SK-N-SH treated with all-trans-retinoic acid at 6 μM for 48 hours (cell line): ENCODE data around the gene OR7C1.

Experiments used
- ATAC-seq: fragments of 200-7000 bp; cut with Tn5 transposase; 3 replicates; pipeline ENCODE4 v1.9.1; 2020; ENCODE audit warnings: mild to moderate bottlenecking, moderate library complexity
- BACH2 ChIP-seq: fragments of 250-450 bp; sonication (Bioruptor Pico); IDR thresholded peaks from 2 replicates; pipeline ENCODE4 v1.9.0; 2021; ENCODE audit warnings: mild to moderate bottlenecking, borderline replicate concordance
- CSDC2 ChIP-seq: fragments of 250-450 bp; sonication (Bioruptor Pico); IDR thresholded peaks from 2 replicates; pipeline ENCODE4 v1.5.0; 2020; ENCODE audit warnings: mild to moderate bottlenecking, moderate library complexity
- ESRRG ChIP-seq: fragments of 250-450 bp; sonication (Bioruptor Pico); IDR thresholded peaks from 2 replicates; pipeline ENCODE4 v1.6.1; 2021; ENCODE audit warnings: mild to moderate bottlenecking
- GLIS3 ChIP-seq: fragments of 250-450 bp; sonication (Bioruptor Pico); IDR thresholded peaks from 2 replicates; pipeline ENCODE4 v1.5.0; 2020; ENCODE audit warnings: mild to moderate bottlenecking, moderate library complexity
- ISL1 ChIP-seq: fragments of 250-450 bp; sonication (Bioruptor Pico); IDR thresholded peaks from 2 replicates; pipeline ENCODE4 v2.1.2; 2022; ENCODE audit warnings: mild to moderate bottlenecking, moderate library complexity
- PPARA ChIP-seq: fragments of 250-450 bp; sonication (Bioruptor Pico); IDR thresholded peaks from 2 replicates; pipeline ENCODE4 v1.5.0; 2020; ENCODE audit warnings: mild to moderate bottlenecking, borderline replicate concordance
- RARB ChIP-seq: fragments of 250-450 bp; sonication (Bioruptor Pico); IDR thresholded peaks from 2 replicates; pipeline ENCODE4 v1.8.0; 2021; ENCODE audit warnings: mild to moderate bottlenecking, moderate library complexity
- SNAI2 ChIP-seq: fragments of 250-450 bp; sonication (Bioruptor Pico); IDR thresholded peaks from 2 replicates; pipeline ENCODE4 v1.5.0; 2020; ENCODE audit warnings: mild to moderate bottlenecking, moderate library complexity
- TCF4 ChIP-seq: fragments of 250-450 bp; sonication (Bioruptor Pico); IDR thresholded peaks from 2 replicates; pipeline ENCODE4 v1.8.0; 2021; ENCODE audit warnings: mild to moderate bottlenecking, moderate library complexity, borderline replicate concordance
- TOX ChIP-seq: fragments of 250-450 bp; sonication (Bioruptor Pico); IDR thresholded peaks from 2 replicates; pipeline ENCODE4 v1.8.0; 2021; ENCODE audit warnings: mild to moderate bottlenecking, moderate library complexity, borderline replicate concordance
- ZFP3 ChIP-seq: fragments of 250-450 bp; sonication (Bioruptor Pico); IDR thresholded peaks from 2 replicates; pipeline ENCODE4 v1.5.0; 2020; ENCODE audit warnings: mild to moderate bottlenecking, moderate library complexity
- ZFP30 ChIP-seq: fragments of 450-650 bp; formaldehyde crosslinking; IDR thresholded peaks from 2 replicates; pipeline ENCODE4 v1.5.0; 2022; ENCODE audit warnings: mild to moderate bottlenecking, moderate library complexity
- ZNF70 ChIP-seq: fragments of 450-650 bp; formaldehyde crosslinking; IDR thresholded peaks from 2 replicates; pipeline ENCODE4 v1.5.0; 2020; ENCODE audit warnings: mild to moderate bottlenecking, moderate library complexity
- ZNF8 ChIP-seq: fragments of 450-650 bp; formaldehyde crosslinking; IDR thresholded peaks from 2 replicates; pipeline ENCODE4 v1.5.0; 2020; ENCODE audit warnings: mild to moderate bottlenecking, moderate library complexity
- TF ChIP-seq, protein P1 (sequence below): fragments of 250-450 bp; sonication (Bioruptor Pico); IDR thresholded peaks from 2 replicates; pipeline ENCODE4 v1.5.0; 2020; ENCODE audit warnings: mild to moderate bottlenecking, moderate library complexity
- TF ChIP-seq, protein P2 (sequence below): fragments of 250-450 bp; sonication (Bioruptor Pico); IDR thresholded peaks from 2 replicates; pipeline ENCODE4 v1.8.0; 2021; ENCODE audit warnings: low read depth, mild to moderate bottlenecking, moderate library complexity, borderline replicate concordance
- TF ChIP-seq, protein P3 (sequence below): fragments of 250-450 bp; sonication (Bioruptor Pico); IDR thresholded peaks from 2 replicates; pipeline ENCODE4 v1.5.1; 2020; ENCODE audit warnings: low read depth, mild to moderate bottlenecking, moderate library complexity
- TF ChIP-seq, protein P4 (sequence below): fragments of 250-450 bp; sonication (Bioruptor Pico); IDR thresholded peaks from 2 replicates; pipeline ENCODE4 v1.5.1; 2021; ENCODE audit warnings: mild to moderate bottlenecking, moderate library complexity
- TF ChIP-seq, protein P5 (sequence below): fragments of 250-450 bp; sonication (Bioruptor Pico); IDR thresholded peaks from 2 replicates; pipeline ENCODE4 v1.8.0; 2020; ENCODE audit warnings: mild to moderate bottlenecking, moderate library complexity, borderline replicate concordance

OR7C1 gene

DNA sequence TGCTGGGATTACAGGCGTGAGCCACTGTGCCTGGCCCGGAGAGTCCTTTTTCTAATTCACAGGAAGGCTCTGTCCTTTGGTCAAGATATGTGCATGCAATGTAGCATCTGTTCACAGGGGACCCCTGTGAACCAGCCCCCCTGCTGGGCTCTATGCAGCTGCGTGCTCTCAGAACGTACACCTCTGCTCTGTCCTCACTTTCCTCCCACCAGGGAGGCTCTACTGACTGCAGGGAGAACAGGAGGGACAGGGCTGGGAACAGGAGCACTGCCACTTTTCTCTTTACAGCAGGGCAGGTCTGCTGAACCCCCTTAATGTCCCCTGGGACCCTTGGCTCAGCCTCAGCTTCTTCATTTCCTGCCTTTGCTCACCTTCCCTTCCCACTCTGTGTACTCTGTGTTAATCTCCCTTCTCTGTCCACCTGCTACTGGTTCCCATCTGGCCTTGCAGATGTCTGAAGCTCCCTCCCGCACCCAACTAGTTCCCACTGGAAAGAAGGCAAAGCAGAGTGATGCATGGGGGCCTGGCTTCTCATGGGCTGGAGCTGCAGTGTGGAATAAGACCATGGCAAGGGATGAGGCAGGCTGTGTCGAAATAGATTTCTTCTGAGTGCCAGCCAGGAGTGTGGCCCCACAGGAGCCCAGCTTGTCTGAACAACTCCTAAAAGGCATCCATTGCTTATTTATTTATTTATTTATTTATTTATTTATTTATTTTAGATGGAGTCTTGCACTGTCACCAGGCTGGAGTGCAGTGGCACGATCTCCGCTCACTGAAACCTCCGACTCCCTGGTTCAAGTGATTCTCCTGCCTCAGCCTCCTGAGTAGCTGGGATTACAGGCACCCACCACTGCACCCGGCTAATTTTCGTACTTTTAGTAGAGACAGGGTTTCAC is 63.8 kb downstream of the OR7C1 start:
- TF ChIP-seq, protein P1, sequence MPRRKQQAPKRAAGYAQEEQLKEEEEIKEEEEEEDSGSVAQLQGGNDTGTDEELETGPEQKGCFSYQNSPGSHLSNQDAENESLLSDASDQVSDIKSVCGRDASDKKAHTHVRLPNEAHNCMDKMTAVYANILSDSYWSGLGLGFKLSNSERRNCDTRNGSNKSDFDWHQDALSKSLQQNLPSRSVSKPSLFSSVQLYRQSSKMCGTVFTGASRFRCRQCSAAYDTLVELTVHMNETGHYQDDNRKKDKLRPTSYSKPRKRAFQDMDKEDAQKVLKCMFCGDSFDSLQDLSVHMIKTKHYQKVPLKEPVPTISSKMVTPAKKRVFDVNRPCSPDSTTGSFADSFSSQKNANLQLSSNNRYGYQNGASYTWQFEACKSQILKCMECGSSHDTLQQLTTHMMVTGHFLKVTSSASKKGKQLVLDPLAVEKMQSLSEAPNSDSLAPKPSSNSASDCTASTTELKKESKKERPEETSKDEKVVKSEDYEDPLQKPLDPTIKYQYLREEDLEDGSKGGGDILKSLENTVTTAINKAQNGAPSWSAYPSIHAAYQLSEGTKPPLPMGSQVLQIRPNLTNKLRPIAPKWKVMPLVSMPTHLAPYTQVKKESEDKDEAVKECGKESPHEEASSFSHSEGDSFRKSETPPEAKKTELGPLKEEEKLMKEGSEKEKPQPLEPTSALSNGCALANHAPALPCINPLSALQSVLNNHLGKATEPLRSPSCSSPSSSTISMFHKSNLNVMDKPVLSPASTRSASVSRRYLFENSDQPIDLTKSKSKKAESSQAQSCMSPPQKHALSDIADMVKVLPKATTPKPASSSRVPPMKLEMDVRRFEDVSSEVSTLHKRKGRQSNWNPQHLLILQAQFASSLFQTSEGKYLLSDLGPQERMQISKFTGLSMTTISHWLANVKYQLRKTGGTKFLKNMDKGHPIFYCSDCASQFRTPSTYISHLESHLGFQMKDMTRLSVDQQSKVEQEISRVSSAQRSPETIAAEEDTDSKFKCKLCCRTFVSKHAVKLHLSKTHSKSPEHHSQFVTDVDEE (CRISPR knock-in tag), result no peak
- TF ChIP-seq ZNF70 (CRISPR knock-in tag), result no peak
- no peak for TF ChIP-seq ESRRG (CRISPR knock-in tag)
- TF ChIP-seq, protein P2, sequence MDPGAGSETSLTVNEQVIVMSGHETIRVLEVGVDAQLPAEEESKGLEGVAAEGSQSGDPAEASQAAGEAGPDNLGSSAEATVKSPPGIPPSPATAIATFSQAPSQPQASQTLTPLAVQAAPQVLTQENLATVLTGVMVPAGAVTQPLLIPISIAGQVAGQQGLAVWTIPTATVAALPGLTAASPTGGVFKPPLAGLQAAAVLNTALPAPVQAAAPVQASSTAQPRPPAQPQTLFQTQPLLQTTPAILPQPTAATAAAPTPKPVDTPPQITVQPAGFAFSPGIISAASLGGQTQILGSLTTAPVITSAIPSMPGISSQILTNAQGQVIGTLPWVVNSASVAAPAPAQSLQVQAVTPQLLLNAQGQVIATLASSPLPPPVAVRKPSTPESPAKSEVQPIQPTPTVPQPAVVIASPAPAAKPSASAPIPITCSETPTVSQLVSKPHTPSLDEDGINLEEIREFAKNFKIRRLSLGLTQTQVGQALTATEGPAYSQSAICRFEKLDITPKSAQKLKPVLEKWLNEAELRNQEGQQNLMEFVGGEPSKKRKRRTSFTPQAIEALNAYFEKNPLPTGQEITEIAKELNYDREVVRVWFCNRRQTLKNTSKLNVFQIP (CRISPR knock-in tag), result no peak
- TF ChIP-seq TCF4 (CRISPR knock-in tag), result no peak
- TF ChIP-seq ZFP3 (CRISPR knock-in tag), result no peak
- no peak for TF ChIP-seq BACH2 (CRISPR knock-in tag)
- no peak for TF ChIP-seq CSDC2 (CRISPR knock-in tag)
- TF ChIP-seq TOX (CRISPR knock-in tag), result no peak
- TF ChIP-seq, protein P3, sequence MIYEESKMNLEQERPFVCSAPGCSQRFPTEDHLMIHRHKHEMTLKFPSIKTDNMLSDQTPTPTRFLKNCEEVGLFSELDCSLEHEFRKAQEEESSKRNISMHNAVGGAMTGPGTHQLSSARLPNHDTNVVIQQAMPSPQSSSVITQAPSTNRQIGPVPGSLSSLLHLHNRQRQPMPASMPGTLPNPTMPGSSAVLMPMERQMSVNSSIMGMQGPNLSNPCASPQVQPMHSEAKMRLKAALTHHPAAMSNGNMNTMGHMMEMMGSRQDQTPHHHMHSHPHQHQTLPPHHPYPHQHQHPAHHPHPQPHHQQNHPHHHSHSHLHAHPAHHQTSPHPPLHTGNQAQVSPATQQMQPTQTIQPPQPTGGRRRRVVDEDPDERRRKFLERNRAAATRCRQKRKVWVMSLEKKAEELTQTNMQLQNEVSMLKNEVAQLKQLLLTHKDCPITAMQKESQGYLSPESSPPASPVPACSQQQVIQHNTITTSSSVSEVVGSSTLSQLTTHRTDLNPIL (CRISPR knock-in tag), result no peak
- TF ChIP-seq PPARA (CRISPR knock-in tag), result no peak
- no peak for TF ChIP-seq ZNF8 (CRISPR knock-in tag)
- no peak for TF ChIP-seq GLIS3 (CRISPR knock-in tag)
- TF ChIP-seq SNAI2 (CRISPR knock-in tag), result no peak
- no peak for ATAC-seq

DNA sequence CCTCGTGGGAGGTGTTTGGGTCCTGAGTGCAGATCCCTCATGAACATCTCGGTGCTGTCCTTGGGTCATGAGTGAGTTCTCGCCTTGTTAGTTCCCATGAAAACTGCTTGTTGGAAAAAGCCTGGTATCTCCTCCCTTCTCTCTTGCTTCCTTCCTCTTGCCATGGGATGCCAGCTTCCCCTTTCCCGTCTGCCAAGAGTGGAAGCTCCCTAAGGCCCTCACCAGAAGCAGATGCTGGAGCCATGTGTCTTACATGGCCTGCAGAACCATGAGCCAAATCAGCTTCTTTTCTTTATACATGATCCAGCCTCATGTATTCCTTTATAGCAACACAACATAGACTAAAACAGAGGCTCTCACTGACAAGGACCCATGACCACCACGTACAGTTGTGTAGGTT is 64.8 kb downstream of the OR7C1 start:
- TF ChIP-seq ISL1 (CRISPR knock-in tag), result no peak
- no peak for TF ChIP-seq CSDC2 (CRISPR knock-in tag)
- no peak for TF ChIP-seq ESRRG (CRISPR knock-in tag)
- TF ChIP-seq ZNF70 (CRISPR knock-in tag), result no peak
- TF ChIP-seq, protein P3 (CRISPR knock-in tag), result no peak
- TF ChIP-seq GLIS3 (CRISPR knock-in tag), result no peak
- no peak for TF ChIP-seq ZNF8 (CRISPR knock-in tag)
- no peak for TF ChIP-seq ZFP30 (CRISPR knock-in tag)
- TF ChIP-seq, protein P4, sequence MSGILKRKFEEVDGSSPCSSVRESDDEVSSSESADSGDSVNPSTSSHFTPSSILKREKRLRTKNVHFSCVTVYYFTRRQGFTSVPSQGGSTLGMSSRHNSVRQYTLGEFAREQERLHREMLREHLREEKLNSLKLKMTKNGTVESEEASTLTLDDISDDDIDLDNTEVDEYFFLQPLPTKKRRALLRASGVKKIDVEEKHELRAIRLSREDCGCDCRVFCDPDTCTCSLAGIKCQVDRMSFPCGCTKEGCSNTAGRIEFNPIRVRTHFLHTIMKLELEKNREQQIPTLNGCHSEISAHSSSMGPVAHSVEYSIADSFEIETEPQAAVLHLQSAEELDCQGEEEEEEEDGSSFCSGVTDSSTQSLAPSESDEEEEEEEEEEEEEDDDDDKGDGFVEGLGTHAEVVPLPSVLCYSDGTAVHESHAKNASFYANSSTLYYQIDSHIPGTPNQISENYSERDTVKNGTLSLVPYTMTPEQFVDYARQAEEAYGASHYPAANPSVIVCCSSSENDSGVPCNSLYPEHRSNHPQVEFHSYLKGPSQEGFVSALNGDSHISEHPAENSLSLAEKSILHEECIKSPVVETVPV (CRISPR knock-in tag), result no peak
- TF ChIP-seq, protein P5, sequence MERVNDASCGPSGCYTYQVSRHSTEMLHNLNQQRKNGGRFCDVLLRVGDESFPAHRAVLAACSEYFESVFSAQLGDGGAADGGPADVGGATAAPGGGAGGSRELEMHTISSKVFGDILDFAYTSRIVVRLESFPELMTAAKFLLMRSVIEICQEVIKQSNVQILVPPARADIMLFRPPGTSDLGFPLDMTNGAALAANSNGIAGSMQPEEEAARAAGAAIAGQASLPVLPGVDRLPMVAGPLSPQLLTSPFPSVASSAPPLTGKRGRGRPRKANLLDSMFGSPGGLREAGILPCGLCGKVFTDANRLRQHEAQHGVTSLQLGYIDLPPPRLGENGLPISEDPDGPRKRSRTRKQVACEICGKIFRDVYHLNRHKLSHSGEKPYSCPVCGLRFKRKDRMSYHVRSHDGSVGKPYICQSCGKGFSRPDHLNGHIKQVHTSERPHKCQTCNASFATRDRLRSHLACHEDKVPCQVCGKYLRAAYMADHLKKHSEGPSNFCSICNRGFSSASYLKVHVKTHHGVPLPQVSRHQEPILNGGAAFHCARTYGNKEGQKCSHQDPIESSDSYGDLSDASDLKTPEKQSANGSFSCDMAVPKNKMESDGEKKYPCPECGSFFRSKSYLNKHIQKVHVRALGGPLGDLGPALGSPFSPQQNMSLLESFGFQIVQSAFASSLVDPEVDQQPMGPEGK (CRISPR knock-in tag), result no peak
- no peak for TF ChIP-seq TCF4 (CRISPR knock-in tag)
- TF ChIP-seq, protein P2 (CRISPR knock-in tag), result no peak
- no peak for TF ChIP-seq ZFP3 (CRISPR knock-in tag)
- TF ChIP-seq PPARA (CRISPR knock-in tag), result no peak
- no peak for TF ChIP-seq RARB
- TF ChIP-seq TOX (CRISPR knock-in tag), result no peak
- no peak for ATAC-seq
